ENCODE measurements around the gene SEZ6L.

DNA sequence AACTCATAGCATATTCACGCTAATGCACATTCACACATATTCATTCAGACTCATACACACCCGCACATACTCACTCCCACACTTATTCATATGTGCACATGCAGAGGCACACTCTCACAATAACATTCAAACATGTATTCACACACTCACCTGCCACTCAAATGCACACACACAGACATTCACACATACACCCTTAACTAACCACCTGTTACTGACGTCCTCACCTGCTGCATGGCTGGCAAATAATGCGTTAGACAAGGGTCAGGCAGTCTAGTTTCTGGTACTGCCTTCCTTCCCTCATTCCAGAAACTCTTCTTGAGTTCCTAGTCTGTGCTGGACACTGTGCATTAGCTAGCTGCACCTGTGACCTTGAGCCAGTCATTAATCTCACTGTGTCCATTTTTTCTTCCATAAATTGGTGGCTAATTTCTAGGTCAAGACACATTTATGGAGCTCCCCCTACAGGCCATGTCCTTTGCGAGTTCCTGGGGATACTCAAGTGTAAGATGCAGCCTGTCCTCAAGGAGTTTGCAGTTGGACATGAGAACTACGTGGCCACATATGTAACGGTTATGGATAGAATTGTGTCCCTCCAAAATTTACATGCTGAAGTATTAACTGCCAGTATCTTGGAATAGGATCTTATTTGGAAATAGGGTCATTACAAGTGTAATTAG is 34.5 kb upstream of the SEZ6L start:
- TF ChIP-seq POLR2A (IDR thresholded peaks at IDR 0.05): no peak
- TF ChIP-seq, protein P1, sequence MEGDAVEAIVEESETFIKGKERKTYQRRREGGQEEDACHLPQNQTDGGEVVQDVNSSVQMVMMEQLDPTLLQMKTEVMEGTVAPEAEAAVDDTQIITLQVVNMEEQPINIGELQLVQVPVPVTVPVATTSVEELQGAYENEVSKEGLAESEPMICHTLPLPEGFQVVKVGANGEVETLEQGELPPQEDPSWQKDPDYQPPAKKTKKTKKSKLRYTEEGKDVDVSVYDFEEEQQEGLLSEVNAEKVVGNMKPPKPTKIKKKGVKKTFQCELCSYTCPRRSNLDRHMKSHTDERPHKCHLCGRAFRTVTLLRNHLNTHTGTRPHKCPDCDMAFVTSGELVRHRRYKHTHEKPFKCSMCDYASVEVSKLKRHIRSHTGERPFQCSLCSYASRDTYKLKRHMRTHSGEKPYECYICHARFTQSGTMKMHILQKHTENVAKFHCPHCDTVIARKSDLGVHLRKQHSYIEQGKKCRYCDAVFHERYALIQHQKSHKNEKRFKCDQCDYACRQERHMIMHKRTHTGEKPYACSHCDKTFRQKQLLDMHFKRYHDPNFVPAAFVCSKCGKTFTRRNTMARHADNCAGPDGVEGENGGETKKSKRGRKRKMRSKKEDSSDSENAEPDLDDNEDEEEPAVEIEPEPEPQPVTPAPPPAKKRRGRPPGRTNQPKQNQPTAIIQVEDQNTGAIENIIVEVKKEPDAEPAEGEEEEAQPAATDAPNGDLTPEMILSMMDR (IDR thresholded peaks at IDR 0.05): no peak

Measured in lower leg skin (tissue), 3 donors.